Thyroid gland (tissue), 4 donors: ENCODE measurements around the gene EID2B. TPM values are rescaled to one million over a fixed set of nuclear protein-coding genes. Genes with fewer than 3 reads are reported as not detected.

Experiments used
- DNase-seq, 2 donors: peaks; one replicate each; pipeline ENCODE4 v3.0.0-alpha.2; 2019
- H3K27ac ChIP-seq, 3 donors: fragments of 200-600 bp; sonication (generic); 1 replicate in 2 of 3; 2 replicates in 1 of 3; pipeline ENCODE4 v1.5.1; 2016 to 2019; ENCODE audit warnings: mild to moderate bottlenecking in 1 of 3, moderate library complexity in 1 of 3
- H3K27me3 ChIP-seq: fragments of 200-600 bp; sonication (generic); one replicate; pipeline ENCODE4 v1.5.1; 2019
- H3K36me3 ChIP-seq, 2 donors: fragments of 200-600 bp; sonication (generic); one replicate each; pipeline ENCODE4 v1.5.1; 2016 to 2019
- H3K4me1 ChIP-seq, 2 donors: fragments of 200-600 bp; sonication (generic); one replicate each; pipeline ENCODE4 v1.5.1; 2017 to 2019
- H3K4me3 ChIP-seq, 3 donors: fragments of 200-600 bp; sonication (generic); replicated peaks in 1 of 3; 1 replicate in 2 of 3; 2 replicates in 1 of 3; pipeline ENCODE4 v1.5.1; 2016; ENCODE audit warnings: mild to moderate bottlenecking in 1 of 3
- H3K9me3 ChIP-seq: fragments of 200-600 bp; sonication (generic); one replicate; pipeline ENCODE4 v1.5.1; 2017
- POLR2A ChIP-seq, 2 donors: fragments of 450-650 bp; IDR thresholded peaks; one replicate each; pipeline ENCODE4 v1.6.1; 2017; ENCODE audit warnings: antibody characterized with exemption in 2 of 2, mild to moderate bottlenecking in 2 of 2, moderate library complexity in 1 of 2
- WGBS, 2 donors: methylation state at CpG; one replicate each; pipeline ENCODE4 v1.1.5; 2017; 5-methylcytosine and 5-hydroxymethylcytosine counted together
- intact Hi-C: fragments of 100-400 bp; cut with DNase I; formaldehyde crosslinking; loops from one replicate; pipeline ENCODE4 v1.15.1; 2023
- total RNA-seq, 4 donors: library from RNA; depleted of rRNA; stranded (reverse); fragments of >200 nt; gene quantifications; one replicate each; pipeline ENCODE4 v1.2.3, GENCODE V29; 2016
- TF ChIP-seq, protein P1 (sequence below), 6 experiments: fragments of 200-600 bp in 3 of 6; fragments of 450-650 bp in 3 of 6; sonication (generic) in 3 of 6; IDR thresholded peaks; one replicate each; pipeline ENCODE4 v1.5.1; 2016 to 2019; ENCODE audit warnings: antibody characterized with exemption in 6 of 6, mild to moderate bottlenecking in 2 of 6, inconsistent platforms in 1 of 6, moderate library complexity in 1 of 6

EID2B gene
- total RNA-seq, 4 donors from 2014 or later = 2.4 to 7.1 (median 4.4) TPM

DNA sequence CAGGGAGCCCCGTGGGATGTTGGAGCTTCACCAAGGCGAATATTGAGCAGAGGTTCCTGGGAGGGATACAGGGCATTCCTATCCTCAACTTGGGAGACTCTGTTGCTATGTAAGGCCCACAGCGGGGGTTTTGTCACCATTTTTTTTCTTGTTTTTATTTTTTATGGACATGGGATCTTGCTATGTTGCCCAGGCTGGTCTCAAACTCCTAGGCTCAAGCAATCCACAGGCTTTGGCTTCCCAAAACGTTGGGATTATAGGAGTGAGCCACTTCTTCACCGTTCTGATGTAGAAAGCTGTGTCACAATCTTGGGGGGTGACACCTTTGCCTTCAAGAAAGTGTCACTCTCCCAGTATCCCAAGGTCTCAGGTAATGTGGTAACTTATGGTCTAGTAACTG is 31.3 kb downstream of the EID2B start:
- Histone ChIP-seq H3K36me3 (no peaks in the 10 kb centered on the region), H3K27me3 (peaks cover 12% of the 10 kb centered on the region), H3K27ac (no peak overlapping the region), H3K4me1 (peaks cover 0 to 24% of the 10 kb centered on the region in 2 donors), H3K4me3 (no peak overlapping the region), H3K9me3 (no peaks in the 10 kb centered on the region)
- WGBS, 2 donors = 74% methylated on average over 5 of the region's 5 CpGs
- TF ChIP-seq, protein P1, sequence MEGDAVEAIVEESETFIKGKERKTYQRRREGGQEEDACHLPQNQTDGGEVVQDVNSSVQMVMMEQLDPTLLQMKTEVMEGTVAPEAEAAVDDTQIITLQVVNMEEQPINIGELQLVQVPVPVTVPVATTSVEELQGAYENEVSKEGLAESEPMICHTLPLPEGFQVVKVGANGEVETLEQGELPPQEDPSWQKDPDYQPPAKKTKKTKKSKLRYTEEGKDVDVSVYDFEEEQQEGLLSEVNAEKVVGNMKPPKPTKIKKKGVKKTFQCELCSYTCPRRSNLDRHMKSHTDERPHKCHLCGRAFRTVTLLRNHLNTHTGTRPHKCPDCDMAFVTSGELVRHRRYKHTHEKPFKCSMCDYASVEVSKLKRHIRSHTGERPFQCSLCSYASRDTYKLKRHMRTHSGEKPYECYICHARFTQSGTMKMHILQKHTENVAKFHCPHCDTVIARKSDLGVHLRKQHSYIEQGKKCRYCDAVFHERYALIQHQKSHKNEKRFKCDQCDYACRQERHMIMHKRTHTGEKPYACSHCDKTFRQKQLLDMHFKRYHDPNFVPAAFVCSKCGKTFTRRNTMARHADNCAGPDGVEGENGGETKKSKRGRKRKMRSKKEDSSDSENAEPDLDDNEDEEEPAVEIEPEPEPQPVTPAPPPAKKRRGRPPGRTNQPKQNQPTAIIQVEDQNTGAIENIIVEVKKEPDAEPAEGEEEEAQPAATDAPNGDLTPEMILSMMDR (IDR thresholded peaks at IDR 0.05) = no peak
- intact Hi-C loops = no loop called here
- DNase-seq = no peak

DNA sequence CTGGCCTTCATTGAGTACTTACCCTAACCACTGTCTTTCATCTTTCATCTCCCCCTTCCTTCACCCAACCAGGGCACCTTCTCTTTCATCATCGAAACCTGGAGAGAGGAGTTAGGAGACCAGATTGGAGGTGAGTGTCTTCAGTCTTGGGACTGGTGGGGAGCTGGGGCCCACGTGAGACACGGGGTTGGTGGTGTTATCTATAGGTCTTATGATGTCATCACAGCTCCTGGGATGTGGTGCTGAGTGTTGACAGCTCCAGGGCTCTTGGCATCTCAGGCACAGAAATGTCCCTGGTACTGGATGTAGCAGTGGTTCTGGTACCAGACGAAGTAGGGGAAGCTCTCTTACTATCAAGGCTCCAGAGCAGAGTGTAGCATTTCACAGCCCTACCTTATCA is 32.1 kb downstream of the EID2B start:
- Histone ChIP-seq H3K27me3 (peaks cover 12% of the 10 kb centered on the region), H3K9me3 (no peaks in the 10 kb centered on the region), H3K4me1 (peaks cover 0 to 24% of the 10 kb centered on the region in 2 donors), H3K27ac (no peak overlapping the region), H3K36me3 (no peaks in the 10 kb centered on the region), H3K4me3 (no peak overlapping the region)
- DNase-seq = no peak
- TF ChIP-seq, protein P1 (IDR thresholded peaks at IDR 0.05) = no peak
- no peak for TF ChIP-seq POLR2A (IDR thresholded peaks at IDR 0.05)
- 63 to 66% methylated on average over 4 of the region's 4 CpGs for WGBS, 2 donors
- intact Hi-C loops = no loop called here

GRCh38 chr19:39499932-39500331 is 32.7 kb downstream of the EID2B start:
- WGBS, 2 donors = 79 to 85% methylated on average over 8 of the region's 8 CpGs
- intact Hi-C loops = loop anchor here (5.0 kb wide), 1 partner anchor 37 kb away; no protein-coding TSS in a partner anchor
- Histone ChIP-seq H3K27ac (no peak overlapping the region), H3K4me1 (peaks cover 0 to 24% of the 10 kb centered on the region in 2 donors), H3K36me3 (no peaks in the 10 kb centered on the region), H3K9me3 (no peaks in the 10 kb centered on the region), H3K27me3 (peaks cover 12% of the 10 kb centered on the region), H3K4me3 (no peak overlapping the region)
- DNase-seq = no peak
- no peak for TF ChIP-seq POLR2A (IDR thresholded peaks at IDR 0.05)
- TF ChIP-seq, protein P1 (IDR thresholded peaks at IDR 0.05) = no peak

DNA sequence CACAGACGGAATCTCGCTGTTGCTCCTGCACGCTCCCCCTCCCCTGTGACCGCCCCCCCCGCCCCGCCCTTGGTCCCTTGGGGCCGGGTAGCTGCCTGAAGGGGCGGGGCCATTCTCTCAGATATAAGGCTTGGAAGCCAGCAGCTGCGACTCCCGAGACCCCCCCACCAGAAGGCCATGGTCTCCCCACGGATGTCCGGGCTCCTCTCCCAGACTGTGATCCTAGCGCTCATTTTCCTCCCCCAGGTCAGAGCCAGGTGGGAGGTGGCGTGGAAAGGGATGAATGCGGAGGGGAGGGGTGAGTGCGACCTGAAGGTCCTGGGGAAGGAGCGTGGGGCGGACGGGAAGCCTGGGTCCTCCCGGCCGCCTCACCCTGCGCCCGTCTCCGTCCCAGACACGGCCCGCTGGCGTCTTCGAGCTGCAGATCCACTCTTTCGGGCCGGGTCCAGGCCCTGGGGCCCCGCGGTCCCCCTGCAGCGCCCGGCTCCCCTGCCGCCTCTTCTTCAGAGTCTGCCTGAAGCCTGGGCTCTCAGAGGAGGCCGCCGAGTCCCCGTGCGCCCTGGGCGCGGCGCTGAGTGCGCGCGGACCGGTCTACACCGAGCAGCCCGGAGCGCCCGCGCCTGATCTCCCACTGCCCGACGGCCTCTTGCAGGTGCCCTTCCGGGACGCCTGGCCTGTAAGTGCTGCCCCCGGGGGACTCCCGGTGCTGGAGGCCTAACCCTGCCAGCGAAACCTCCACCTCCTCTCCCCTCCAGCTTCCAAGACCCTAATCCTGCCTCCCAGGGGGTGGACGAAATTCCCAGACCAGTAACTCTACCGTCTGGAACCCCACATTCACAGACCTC is 33.6 kb downstream of the EID2B start, which contains the start of gene DLL3:
TSS of gene DLL3 (plus strand) at position 150 of the 845 bp plus-strand sequence. CDS start at position 178, 28 bp downstream.
- intact Hi-C loops = loop anchor here (5.0 kb wide), 1 partner anchor 38 kb away; no protein-coding TSS in a partner anchor
- 3% methylated on average over 11 to 18 of the region's 60 CpGs for WGBS, 2 donors

More for the DNA sequence above, 33.6 kb downstream of the EID2B start, which contains the start of gene DLL3:
- Histone ChIP-seq H3K4me1 (peaks cover 0 to 24% of the 10 kb centered on the region in 2 donors), H3K36me3 (no peaks in the 10 kb centered on the region), H3K27ac (no peak within 1 kb of the TSS), H3K9me3 (no peaks in the 10 kb centered on the region), H3K27me3 (peaks cover 8% of the 10 kb centered on the region), H3K4me3 (no peak within 1 kb of the TSS)
- no peak for DNase-seq
- TF ChIP-seq, protein P1 (IDR thresholded peaks at IDR 0.05) = no peak
- no peak for TF ChIP-seq POLR2A (IDR thresholded peaks at IDR 0.05)
